Right ventricle myocardium superior (tissue), 1 donor: ENCODE data around the gene ZBTB12. TPM values are rescaled to one million over a fixed set of nuclear protein-coding genes. Genes with fewer than 3 reads are reported as not detected.
"Not testable (repeated sequence)": the region's sequence is repeated elsewhere in the genome, so short reads cannot be mapped to it uniquely, and the experiment has no call there.

ENCODE experiments used
- ATAC-seq: fragments of 200-7000 bp; cut with Tn5 transposase; one replicate; pipeline ENCODE4 v1.9.1; 2020; ENCODE audit warnings: mild to moderate bottlenecking; ENCODE audit not compliant: poor library complexity
- DNase-seq: peaks from one replicate; pipeline ENCODE4 v3.0.0-alpha.2; 2020
- intact Hi-C: fragments of 100-400 bp; cut with DNase I; formaldehyde crosslinking; loops from one replicate; pipeline ENCODE4 v1.11.2; 2022
- total RNA-seq: library from RNA; stranded (reverse); fragmentation: NEBNext Ultra II Directional; extraction: Animal tissue kit (Norgen Biotek cat#: 25700); gene quantifications from one replicate; pipeline ENCODE4 v1.2.1, GENCODE V29; 2021
- donor health status: DM: no; HTN: yes; CAD: no; lungs with severe emphysema.

Gene ZBTB12
- total RNA-seq, 1 donor from 2014 or later, result 3.1 TPM

- no peak for DNase-seq
- intact Hi-C loops, result no loop called here
- ATAC-seq, result no peak
Measured at GRCh38 chr6:31927863-31928671, 26.2 kb upstream of the ZBTB12 start.

DNA sequence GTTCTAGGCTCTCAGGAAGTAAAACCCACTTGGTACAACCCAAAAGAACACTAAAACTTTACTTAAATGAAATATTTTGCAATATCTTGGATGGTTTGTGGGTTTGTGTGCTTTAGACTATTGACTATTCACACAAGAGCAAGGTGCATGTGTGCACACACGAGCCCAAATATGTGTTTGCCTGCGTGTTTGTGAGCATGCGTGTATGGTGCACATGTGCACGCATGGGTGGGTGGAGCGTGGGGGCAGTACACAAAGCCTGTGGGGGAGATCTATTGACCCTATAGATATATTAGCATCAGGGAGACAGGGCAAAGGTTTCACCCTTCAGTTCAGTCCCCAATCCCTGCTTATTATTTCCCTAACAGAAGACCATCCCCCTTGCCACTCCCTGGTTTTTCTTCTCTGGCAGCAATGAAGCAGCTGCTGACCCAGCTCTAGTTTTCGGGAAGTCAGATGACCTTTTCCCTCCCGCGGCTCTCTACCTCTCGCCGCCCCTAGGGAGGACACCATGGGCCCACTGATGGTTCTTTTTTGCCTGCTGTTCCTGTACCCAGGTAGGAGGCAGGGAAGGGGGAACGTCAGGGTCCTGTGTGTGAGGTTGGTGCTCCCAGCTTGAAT, 25.5 kb upstream of the ZBTB12 start, which contains the start of gene C2:
Gene C2, plus strand, starts transcription at position 476 of the 621 bp plus-strand sequence. Its CDS starts 36 bp downstream, at position 512.
- DNase-seq (no peak), ATAC-seq (no peak)
- intact Hi-C loops, result no loop called here

- intact Hi-C loops, result no loop called here
- no peak for DNase-seq
- no peak for ATAC-seq
Measured at GRCh38 chr6:31922942-31923341, 21.1 kb upstream of the ZBTB12 start.

DNA sequence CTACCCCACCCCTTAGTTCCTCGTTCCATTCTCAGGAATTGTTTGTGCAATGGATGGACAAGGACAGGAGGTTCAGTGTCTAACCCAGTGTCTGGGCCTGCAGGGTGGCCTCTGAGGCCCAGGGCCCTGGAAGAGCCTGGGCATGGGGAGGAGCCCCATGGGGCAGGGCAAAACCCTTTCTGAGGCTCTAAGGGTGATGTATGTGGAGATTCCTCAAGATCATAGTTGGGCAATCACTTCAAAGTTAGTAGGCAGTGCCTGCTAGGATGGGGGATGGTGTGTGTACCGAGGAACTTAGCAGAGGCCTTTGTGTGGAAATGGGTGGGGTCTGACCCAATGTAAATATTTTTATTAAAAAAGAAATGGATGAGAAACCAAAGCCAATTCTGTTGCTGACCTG, 18.9 kb upstream of the ZBTB12 start:
- no peak for DNase-seq
- no peak for ATAC-seq
- intact Hi-C loops, result no loop called here

DNA sequence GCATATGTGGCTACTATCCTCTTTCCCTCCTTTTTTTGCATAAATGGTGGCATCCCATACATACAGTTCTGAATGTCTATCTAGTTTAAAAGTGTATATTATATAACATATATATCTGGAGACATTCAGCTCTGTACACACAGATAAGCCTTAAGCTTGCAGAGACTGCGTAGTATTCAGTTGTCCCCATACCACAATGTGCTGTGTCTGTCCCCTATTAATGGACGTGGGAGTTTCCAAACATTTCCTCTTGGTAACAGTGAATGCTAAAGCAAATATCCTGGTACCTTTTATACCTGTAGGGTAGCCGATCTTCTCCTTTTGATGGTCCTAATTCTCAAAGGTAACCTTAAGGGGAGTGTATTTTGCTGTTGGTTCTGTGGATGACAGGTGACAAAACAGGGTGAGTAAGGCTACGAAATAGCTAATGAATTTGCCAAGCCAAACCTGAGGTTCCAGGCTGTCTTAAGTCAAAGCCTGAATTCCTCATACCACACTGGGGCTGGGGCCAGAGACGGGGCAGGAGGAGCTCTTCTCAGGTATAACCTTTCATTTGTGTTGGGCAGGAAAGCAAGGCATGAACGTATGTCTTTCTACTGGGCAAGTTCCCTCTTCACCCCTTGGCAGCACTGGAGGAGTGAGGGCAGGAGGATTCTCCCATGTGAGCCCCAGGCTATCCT, 17.9 kb upstream of the ZBTB12 start:
- no peak for DNase-seq
- ATAC-seq, result no peak
- intact Hi-C loops, result no loop called here

- intact Hi-C loops, result no loop called here
- no peak for ATAC-seq
- no peak for DNase-seq
Measured at GRCh38 chr6:31918069-31918720, 16.3 kb upstream of the ZBTB12 start.

- intact Hi-C loops, result no loop called here
- DNase-seq (no peak), ATAC-seq (no peak)
Measured at GRCh38 chr6:31915756-31916155, 13.9 kb upstream of the ZBTB12 start.

- ATAC-seq (no peak), DNase-seq (no peak)
- intact Hi-C loops, result no loop called here
Measured at GRCh38 chr6:31915351-31915750, 13.5 kb upstream of the ZBTB12 start.

- intact Hi-C loops, result no loop called here
- ATAC-seq, result no peak
- no peak for DNase-seq
Measured at GRCh38 chr6:31911826-31912585, 10.1 kb upstream of the ZBTB12 start.

DNA sequence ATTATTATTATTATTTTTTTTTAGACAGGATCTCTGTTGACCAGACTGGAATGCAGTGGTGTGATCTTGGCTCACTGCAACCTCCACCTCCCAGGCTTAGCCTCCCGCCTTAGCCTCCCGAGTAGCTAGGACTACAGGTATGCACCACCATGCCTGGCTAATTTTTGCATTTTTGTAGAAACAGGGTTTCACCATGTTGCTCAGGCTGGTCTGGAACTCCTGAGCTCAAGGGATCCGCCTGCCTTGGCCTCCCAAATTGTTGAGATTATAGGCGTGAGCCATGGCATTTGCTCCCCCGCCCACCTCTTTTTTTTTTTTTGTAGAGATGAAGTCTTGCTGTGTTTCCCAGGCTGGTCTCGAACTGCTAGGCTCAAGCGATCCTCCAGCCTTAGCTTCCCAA, 7.4 kb upstream of the ZBTB12 start:
- ATAC-seq, DNase-seq, intact Hi-C loops: not testable (repeated sequence)

GRCh38 chr6:31908791-31909190, 6.9 kb upstream of the ZBTB12 start:
- DNase-seq (no peak), ATAC-seq (no peak)
- intact Hi-C loops, result no loop called here

DNA sequence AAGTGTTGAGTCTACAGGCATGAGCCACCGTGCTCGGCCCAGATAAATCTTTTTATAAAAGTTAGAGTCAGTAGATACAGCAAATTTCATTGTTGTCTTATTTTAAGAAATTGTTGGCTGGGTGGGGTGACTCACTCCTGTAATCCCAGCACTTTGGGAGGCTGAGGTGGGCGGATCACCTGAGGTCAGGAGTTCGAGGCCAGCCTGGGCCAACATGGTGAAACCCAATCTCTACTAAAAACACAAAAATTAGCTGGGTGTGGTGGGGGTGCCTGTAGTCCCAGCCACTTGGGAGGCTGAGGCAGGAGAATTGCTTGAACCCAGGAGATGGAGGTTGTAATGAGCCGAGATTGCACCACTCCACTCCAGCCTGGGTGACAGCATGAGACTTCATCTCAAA, 6.4 kb upstream of the ZBTB12 start:
- intact Hi-C loops, result not testable (repeated sequence)

DNA sequence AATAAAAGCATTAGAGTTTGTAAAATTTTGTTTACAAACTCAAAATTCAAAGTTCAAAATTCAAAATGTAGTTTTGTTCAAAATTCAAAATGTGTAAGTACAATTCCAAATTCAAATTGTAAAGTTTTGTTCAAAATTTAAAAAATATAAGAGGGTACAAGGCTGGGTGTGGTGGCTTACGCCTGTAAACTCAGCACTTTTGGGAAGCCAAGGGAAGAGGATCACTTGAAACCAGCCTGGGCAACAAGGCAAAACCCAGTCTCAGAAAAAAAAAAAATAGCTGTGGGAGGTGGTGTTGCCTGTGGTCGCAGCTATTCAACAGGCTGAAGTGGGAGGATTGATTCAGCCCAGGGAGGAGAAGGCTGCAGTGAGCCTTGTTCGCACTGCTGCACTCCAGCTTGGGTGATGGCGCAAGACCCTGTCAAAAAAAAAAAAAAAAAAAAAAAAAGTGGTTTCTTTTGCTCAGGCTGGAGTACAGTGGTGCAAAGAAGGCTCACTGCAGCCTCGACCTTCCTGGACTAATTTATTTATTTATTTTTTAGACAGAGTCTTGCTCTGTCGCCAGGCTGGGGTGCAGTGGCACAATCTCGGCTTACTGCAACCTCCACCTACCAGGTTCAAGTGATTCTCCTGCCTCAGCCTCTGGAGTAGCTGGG, 5.4 kb upstream of the ZBTB12 start:
- intact Hi-C loops, result no loop called here
- DNase-seq (no peak), ATAC-seq (peak; percentile 18)

More for the DNA sequence above, 6.4 kb upstream of the ZBTB12 start:
- not testable (repeated sequence) for DNase-seq, ATAC-seq

GRCh38 chr6:31906727-31907126, 4.8 kb upstream of the ZBTB12 start:
- DNase-seq, intact Hi-C loops, ATAC-seq: not testable (repeated sequence)

- intact Hi-C loops, result no loop called here
- no peak for DNase-seq
- ATAC-seq, result no peak
Measured at GRCh38 chr6:31906122-31906521, 4.2 kb upstream of the ZBTB12 start.

GRCh38 chr6:31905041-31905440, 3.2 kb upstream of the ZBTB12 start:
- no peak for ATAC-seq
- no peak for DNase-seq
- intact Hi-C loops, result no loop called here

DNA sequence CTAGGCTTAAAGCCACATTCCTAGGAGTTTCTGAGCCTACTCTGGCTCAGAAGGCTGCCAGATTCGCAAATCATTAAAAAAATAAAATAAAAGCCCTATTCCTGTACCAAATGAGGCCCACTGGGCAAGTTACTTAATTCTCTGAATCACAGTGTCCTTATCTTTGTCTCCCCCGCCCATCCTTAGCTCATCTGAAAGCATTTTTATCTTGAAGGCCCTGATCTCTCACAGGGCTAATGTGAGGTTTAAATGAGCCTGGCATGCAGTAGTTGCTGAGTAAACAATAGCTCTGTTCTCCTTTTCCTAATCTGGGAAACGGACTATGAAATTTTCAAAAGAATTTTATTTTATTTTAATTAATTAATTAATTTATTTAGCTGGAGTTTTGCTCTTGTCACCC, 2.1 kb upstream of the ZBTB12 start:
- DNase-seq (no peak), ATAC-seq (no peak)
- intact Hi-C loops, result no loop called here

DNA sequence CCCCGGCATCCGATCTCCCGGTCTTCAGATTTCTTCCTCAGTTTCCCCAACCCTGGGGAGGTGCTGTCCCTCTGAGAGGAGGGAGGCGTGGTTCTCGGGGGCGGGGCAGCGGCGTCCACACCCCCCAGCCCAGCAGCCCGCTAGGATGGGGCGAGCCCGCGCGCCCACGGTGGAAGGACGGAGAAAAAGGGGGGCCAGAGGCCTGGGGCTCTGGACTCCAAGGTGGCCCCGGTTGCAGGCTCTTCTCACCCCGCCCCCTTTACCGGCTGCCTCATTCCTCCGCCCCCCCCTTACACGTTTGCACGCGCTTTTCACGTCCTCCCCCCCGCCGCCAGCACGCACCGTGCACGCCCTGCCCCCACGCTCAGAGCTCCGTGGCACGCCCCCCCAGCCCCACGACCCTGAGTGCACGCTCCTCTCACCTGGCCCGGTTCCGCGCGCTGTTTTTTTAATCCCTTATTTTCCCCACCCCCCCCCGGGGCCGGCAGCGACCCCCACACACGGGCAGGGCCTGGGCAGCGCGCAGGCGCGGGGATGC, 402 bp downstream of the ZBTB12 start:
- intact Hi-C loops, result no loop called here
- peak; percentile 29 for ATAC-seq
- peak; percentile 73 for DNase-seq
